NCI-H1105 (cell line): Measurements from ENCODE around the gene SRSF7.

Source experiments
- DNase-seq: peaks from one replicate; lab custom pipeline; 2025; lab: John Stamatoyannopoulos, UW

Gene SRSF7

DNA sequence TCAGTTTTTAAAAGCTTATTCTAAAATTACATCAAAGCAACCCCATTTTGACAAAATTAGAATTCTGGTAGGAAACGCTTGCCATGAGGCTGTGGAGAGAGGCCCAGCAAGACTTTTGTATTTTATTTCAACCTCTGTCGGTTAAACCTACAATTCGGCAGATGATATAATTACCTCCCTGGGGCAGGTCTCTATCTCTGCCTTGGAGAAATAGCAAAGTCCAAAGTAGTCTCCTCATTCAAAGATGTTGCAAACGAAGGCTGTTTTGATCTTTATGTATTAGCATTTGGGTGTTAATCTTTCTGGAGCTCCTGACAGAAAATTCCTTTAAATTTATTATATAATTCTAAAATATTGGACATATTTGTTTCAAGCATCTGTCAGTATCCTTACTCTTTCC is 49.6 kb downstream of the SRSF7 start:
- no peak for DNase-seq

GRCh38 chr2:38700881-38701458 is 50.2 kb downstream of the SRSF7 start:
- no peak for DNase-seq

DNA sequence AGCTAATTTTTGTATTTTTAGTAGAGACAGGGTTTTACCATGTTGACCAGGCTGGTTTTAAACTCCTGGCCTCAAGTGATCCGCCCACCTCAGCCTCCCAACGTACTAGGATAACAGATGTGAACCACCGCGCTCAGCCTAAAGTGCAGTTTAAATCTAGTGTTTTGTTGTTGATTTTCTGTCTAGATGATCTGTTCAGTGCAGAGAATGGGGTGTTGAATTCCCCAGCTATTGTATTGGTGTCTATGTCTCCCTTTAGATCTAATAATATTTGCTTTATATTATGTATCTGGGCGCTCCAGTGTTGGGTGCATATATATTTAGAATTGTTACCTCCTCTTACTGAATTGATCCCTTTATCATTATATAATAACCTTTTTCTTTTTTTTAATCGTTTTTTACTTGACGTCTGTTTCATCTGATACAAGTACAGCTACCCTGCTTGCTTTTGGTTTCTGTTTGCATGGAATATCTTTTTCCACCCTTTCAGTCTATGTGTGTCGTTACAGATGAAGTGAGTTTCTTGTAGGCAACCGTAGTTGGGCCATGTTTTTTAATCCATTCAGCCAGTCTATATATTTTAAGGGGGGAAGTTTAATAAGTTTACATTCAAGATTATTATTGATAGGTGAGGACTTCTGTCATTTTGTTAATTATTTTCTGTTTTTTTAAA is 50.9 kb downstream of the SRSF7 start:
- no peak for DNase-seq

DNA sequence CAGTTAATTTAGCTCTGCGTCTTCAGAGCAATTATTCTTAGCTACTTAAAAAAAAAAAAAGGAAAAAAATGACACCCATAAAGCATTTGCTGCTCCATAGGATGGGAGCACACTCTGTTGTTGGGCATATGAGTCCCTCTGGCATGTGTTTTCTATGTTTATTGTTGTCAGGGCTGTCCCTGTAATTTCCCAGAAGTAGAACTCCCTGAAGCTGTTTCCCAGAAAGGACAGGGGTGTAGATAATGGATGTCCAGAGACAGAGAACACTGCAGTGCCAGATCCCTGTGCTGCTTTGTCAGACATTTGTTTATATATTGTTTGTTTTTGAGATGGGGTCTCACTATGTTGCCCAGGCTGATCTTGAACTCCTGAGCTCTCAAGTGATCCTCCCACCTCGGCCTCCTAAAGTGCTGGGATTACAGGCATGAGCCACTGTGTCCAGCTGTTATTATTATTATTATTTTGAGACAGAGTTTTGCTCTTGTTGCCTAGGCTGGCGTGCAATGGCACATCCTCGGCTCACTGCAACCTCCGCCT is 52.6 kb downstream of the SRSF7 start:
- DNase-seq = no peak

GRCh38 chr2:38697116-38697840 is 53.9 kb downstream of the SRSF7 start:
- DNase-seq = no peak
